ENCODE data around the gene IP6K3. TPM values are rescaled to one million over a fixed set of nuclear protein-coding genes. Genes with fewer than 3 reads are reported as not detected.

IP6K3 gene
- total RNA-seq, 2 donors from 2014 or later = 2.5 to 3.1 TPM

GRCh38 chr6:33742092-33742491 lies 4.6 kb downstream of the IP6K3 start:
- no peak overlapping the region for H3K4me3 ChIP-seq
- intact Hi-C loops (cut with DNase I) = loop anchor here (5.0 kb wide), 1 partner anchor 410 kb away; no protein-coding TSS in a partner anchor
- peaks cover 26% of the 10 kb centered on the region for H3K4me1 ChIP-seq (replicated peaks)
- TF ChIP-seq POLR2AphosphoS5 (IDR thresholded peaks at IDR 0.05) (no peak), POLR2A (IDR thresholded peaks at IDR 0.05) (no peak)
- TF ChIP-seq, protein P1, sequence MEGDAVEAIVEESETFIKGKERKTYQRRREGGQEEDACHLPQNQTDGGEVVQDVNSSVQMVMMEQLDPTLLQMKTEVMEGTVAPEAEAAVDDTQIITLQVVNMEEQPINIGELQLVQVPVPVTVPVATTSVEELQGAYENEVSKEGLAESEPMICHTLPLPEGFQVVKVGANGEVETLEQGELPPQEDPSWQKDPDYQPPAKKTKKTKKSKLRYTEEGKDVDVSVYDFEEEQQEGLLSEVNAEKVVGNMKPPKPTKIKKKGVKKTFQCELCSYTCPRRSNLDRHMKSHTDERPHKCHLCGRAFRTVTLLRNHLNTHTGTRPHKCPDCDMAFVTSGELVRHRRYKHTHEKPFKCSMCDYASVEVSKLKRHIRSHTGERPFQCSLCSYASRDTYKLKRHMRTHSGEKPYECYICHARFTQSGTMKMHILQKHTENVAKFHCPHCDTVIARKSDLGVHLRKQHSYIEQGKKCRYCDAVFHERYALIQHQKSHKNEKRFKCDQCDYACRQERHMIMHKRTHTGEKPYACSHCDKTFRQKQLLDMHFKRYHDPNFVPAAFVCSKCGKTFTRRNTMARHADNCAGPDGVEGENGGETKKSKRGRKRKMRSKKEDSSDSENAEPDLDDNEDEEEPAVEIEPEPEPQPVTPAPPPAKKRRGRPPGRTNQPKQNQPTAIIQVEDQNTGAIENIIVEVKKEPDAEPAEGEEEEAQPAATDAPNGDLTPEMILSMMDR (IDR thresholded peaks at IDR 0.05) = no peak
- H3K9me3 ChIP-seq = no peaks in the 10 kb centered on the region
- no peak overlapping the region for H3K27ac ChIP-seq
- WGBS = 72% methylated on average over 9 of the region's 9 CpGs
- H3K27me3 ChIP-seq (replicated peaks; ENCODE audit: insufficient read depth) = no peaks in the 10 kb centered on the region
- no peak for DNase-seq (ENCODE audit: low spot score)
- H3K36me3 ChIP-seq = no peaks in the 10 kb centered on the region

- H3K27me3 ChIP-seq (replicated peaks; ENCODE audit: insufficient read depth) = no peaks in the 10 kb centered on the region
- H3K9me3 ChIP-seq = no peaks in the 10 kb centered on the region
- peaks cover 23% of the 10 kb centered on the region for H3K4me1 ChIP-seq (replicated peaks)
- no peak for DNase-seq (ENCODE audit: low spot score)
- TF ChIP-seq POLR2AphosphoS5 (IDR thresholded peaks at IDR 0.05) (no peak), POLR2A (IDR thresholded peaks at IDR 0.05) (no peak)
- TF ChIP-seq, protein P1 (IDR thresholded peaks at IDR 0.05) = no peak
- 77% methylated on average over 5 of the region's 5 CpGs for WGBS
- H3K36me3 ChIP-seq = no peaks in the 10 kb centered on the region
- H3K4me3 ChIP-seq = no peak overlapping the region
- intact Hi-C loops (cut with DNase I) = loop anchor here (5.0 kb wide), 1 partner anchor 412 kb away; no protein-coding TSS in a partner anchor
- no peak overlapping the region for H3K27ac ChIP-seq
Observed at GRCh38 chr6:33740794-33741193, 5.9 kb downstream of the IP6K3 start.

DNA sequence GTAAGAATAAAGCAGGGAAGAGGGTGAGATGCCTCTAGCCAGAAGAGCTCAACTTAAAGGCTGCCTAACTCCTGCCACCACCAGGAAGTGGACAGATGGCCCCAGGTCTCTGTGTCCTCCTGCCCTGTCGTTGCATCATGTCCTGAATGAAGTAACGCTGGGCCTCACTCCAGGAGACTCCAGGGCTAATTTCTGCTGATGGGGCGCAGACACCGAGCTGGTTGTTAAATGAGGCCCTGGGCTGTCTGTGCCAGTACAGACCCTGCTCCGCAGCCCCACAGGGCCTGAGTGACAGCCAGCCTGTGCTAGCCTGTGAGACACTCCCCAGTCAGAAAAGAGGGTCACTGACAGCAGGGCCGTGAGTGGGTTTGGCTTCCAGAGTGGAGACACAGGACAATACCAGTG lies 6.5 kb downstream of the IP6K3 start:
- no peaks in the 10 kb centered on the region for H3K9me3 ChIP-seq
- WGBS = 67% methylated on average over 6 of the region's 6 CpGs
- no peaks in the 10 kb centered on the region for H3K27me3 ChIP-seq (replicated peaks; ENCODE audit: insufficient read depth)
- DNase-seq (ENCODE audit: low spot score) = no peak
- intact Hi-C loops (cut with DNase I) = loop anchor here (5.0 kb wide), 1 partner anchor 412 kb away; no protein-coding TSS in a partner anchor
- H3K36me3 ChIP-seq = no peaks in the 10 kb centered on the region
- peaks cover 17% of the 10 kb centered on the region for H3K4me1 ChIP-seq (replicated peaks)
- no peak for TF ChIP-seq POLR2A (IDR thresholded peaks at IDR 0.05)
- TF ChIP-seq, protein P1 (IDR thresholded peaks at IDR 0.05) = no peak
- TF ChIP-seq POLR2AphosphoS5 (IDR thresholded peaks at IDR 0.05) = no peak
- no peak overlapping the region for H3K4me3 ChIP-seq
- H3K27ac ChIP-seq = peak overlapping the region in 1 of 2 donors; percentile 14

DNA sequence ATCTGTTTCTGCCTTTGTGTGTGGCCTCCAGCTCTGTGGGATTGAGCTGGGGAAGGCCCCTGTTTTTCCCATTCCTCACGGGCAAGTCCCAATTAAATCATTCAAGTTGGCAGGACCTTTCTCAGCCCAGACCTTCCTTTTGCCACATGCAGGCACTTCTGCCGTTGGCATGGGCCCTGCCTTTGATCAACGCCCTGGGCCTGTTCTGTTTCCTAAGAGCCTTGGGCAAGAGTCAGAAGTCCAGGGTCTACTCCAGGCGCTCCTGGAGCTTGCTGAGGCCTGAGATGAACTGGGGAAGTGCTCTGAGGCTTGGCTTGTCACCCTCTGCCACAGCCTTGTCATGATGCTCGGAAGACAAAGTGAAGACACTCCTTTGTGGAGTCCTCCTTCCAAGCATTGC lies 7.1 kb downstream of the IP6K3 start:
- H3K4me1 ChIP-seq (replicated peaks) = peaks cover 11% of the 10 kb centered on the region
- H3K27me3 ChIP-seq (replicated peaks; ENCODE audit: insufficient read depth) = no peaks in the 10 kb centered on the region
- H3K4me3 ChIP-seq = no peak overlapping the region
- no peak for TF ChIP-seq POLR2A (IDR thresholded peaks at IDR 0.05)
- TF ChIP-seq, protein P1 (IDR thresholded peaks at IDR 0.05) = no peak
- no peak for TF ChIP-seq POLR2AphosphoS5 (IDR thresholded peaks at IDR 0.05)
- no peaks in the 10 kb centered on the region for H3K36me3 ChIP-seq
- DNase-seq (ENCODE audit: low spot score) = no peak
- H3K9me3 ChIP-seq = no peaks in the 10 kb centered on the region
- WGBS = 77% methylated on average over 5 of the region's 5 CpGs
- intact Hi-C loops (cut with DNase I) = no loop called here
- peak overlapping the region in 1 of 2 donors; percentile 14 for H3K27ac ChIP-seq

GRCh38 chr6:33738879-33739278 lies 7.8 kb downstream of the IP6K3 start:
- Histone ChIP-seq H3K27me3 (replicated peaks; ENCODE audit: insufficient read depth) (no peaks in the 10 kb centered on the region), H3K9me3 (no peaks in the 10 kb centered on the region), H3K4me1 (replicated peaks) (peaks cover 6% of the 10 kb centered on the region), H3K27ac (no peak overlapping the region), H3K36me3 (no peaks in the 10 kb centered on the region), H3K4me3 (no peak overlapping the region)
- 92% methylated on average over 5 of the region's 5 CpGs for WGBS
- DNase-seq (ENCODE audit: low spot score) = no peak
- TF ChIP-seq, protein P1 (IDR thresholded peaks at IDR 0.05) = no peak
- TF ChIP-seq POLR2AphosphoS5 (IDR thresholded peaks at IDR 0.05) (no peak), POLR2A (IDR thresholded peaks at IDR 0.05) (no peak)
- intact Hi-C loops (cut with DNase I) = no loop called here
